GM23338 (cell line): Measurements from ENCODE around the gene CCDC187. TPM values are rescaled to one million over a fixed set of nuclear protein-coding genes. Genes with fewer than 3 reads are reported as not detected.

Source experiments
- ATAC-seq: fragments of 200-7000 bp; cut with Tn5 transposase; 3 replicates; pipeline ENCODE4 v1.9.1; 2020
- DNase-seq: peaks from one replicate; pipeline ENCODE4 v3.0.0-alpha.2; 2015; ENCODE audit warnings: low spot score
- H2AFZ ChIP-seq: fragments of 200-600 bp; sonication (generic); 2 replicates; pipeline ENCODE4 v1.8.0; 2016; ENCODE audit warnings: antibody characterized with exemption, mild to moderate bottlenecking, moderate library complexity
- H3F3A ChIP-seq: fragments of 200-600 bp; sonication (generic); replicated peaks from 2 replicates; pipeline ENCODE4 v1.8.0; 2017; ENCODE audit warnings: antibody characterized with exemption, mixed run types, low read depth
- H3K27ac ChIP-seq: fragments of 200-600 bp; sonication (generic); 2 replicates; pipeline ENCODE4 v1.6.1; 2016; ENCODE audit warnings: low read depth
- H3K27me3 ChIP-seq: fragments of 200-600 bp; sonication (generic); 2 replicates; pipeline ENCODE4 v1.8.0; 2016; ENCODE audit warnings: mild to moderate bottlenecking, mixed run types, moderate library complexity; ENCODE audit not compliant: insufficient read depth
- H3K36me3 ChIP-seq: fragments of 200-600 bp; sonication (generic); 2 replicates; pipeline ENCODE4 v1.8.0; 2016; ENCODE audit warnings: mild to moderate bottlenecking; ENCODE audit not compliant: insufficient read depth
- H3K4me1 ChIP-seq: fragments of 200-600 bp; sonication (generic); 2 replicates; pipeline ENCODE4 v1.8.0; 2016; ENCODE audit warnings: mild to moderate bottlenecking, moderate library complexity; ENCODE audit not compliant: insufficient read depth
- H3K4me2 ChIP-seq: fragments of 200-600 bp; sonication (generic); 2 replicates; pipeline ENCODE4 v1.7.1; 2017; ENCODE audit warnings: mixed run types
- H3K4me3 ChIP-seq: fragments of 200-600 bp; sonication (generic); 2 replicates; pipeline ENCODE4 v1.6.1; 2016; ENCODE audit warnings: mixed run types
- H3K79me2 ChIP-seq: fragments of 200-600 bp; sonication (generic); replicated peaks from 2 replicates; pipeline ENCODE4 v1.8.0; 2017; ENCODE audit warnings: mild to moderate bottlenecking; ENCODE audit not compliant: insufficient read depth
- H3K9me2 ChIP-seq: fragments of 200-600 bp; sonication (generic); 2 replicates; pipeline ENCODE4 v1.8.0; 2017; ENCODE audit not compliant: insufficient read depth
- H4K20me1 ChIP-seq: fragments of 200-600 bp; sonication (generic); replicated peaks from 2 replicates; pipeline ENCODE4 v1.8.0; 2017; ENCODE audit warnings: mild to moderate bottlenecking; ENCODE audit not compliant: insufficient read depth
- H3K27ac Mint-ChIP-seq: 2 replicates; pipeline ENCODE4 v1.8.0; 2020; ENCODE audit warnings: inconsistent platforms, mild to moderate bottlenecking, moderate library complexity, mixed read lengths
- H3K27me3 Mint-ChIP-seq: 3 replicates; pipeline ENCODE4 v1.8.0; 2022; ENCODE audit warnings: low read depth, mild to moderate bottlenecking, moderate library complexity, mixed read lengths, inconsistent platforms; ENCODE audit not compliant: insufficient read depth, poor library complexity
- H3K36me3 Mint-ChIP-seq: 3 replicates; pipeline ENCODE4 v1.8.0; 2021; ENCODE audit warnings: low read depth, mild to moderate bottlenecking, inconsistent platforms, moderate library complexity, mixed read lengths
- H3K4me1 Mint-ChIP-seq: 3 replicates; pipeline ENCODE4 v1.8.0; 2020; ENCODE audit warnings: mild to moderate bottlenecking, inconsistent platforms, mixed read lengths
- H3K4me3 Mint-ChIP-seq: 3 replicates; pipeline ENCODE4 v1.8.0; 2021; ENCODE audit warnings: moderate library complexity, mild to moderate bottlenecking, inconsistent platforms, mixed read lengths
- H3K9me3 Mint-ChIP-seq: 3 replicates; pipeline ENCODE4 v1.8.0; 2020; ENCODE audit warnings: moderate library complexity, mild to moderate bottlenecking, inconsistent platforms, mixed read lengths
- EZH2 ChIP-seq: fragments of 200-600 bp; sonication (generic); IDR thresholded peaks from one replicate; pipeline ENCODE4 v1.8.0; 2017; ENCODE audit warnings: antibody characterized with exemption, mild to moderate bottlenecking, low read depth; ENCODE audit not compliant: unreplicated experiment
- EZH2phosphoT487 ChIP-seq: fragments of 200-600 bp; sonication (generic); IDR thresholded peaks from one replicate; pipeline ENCODE4 v1.8.1; 2018; ENCODE audit warnings: antibody characterized with exemption; ENCODE audit not compliant: unreplicated experiment
- NANOG ChIP-seq: IDR thresholded peaks from 2 replicates; pipeline ENCODE4 v1.6.1; 2016; ENCODE audit warnings: antibody characterized with exemption, borderline replicate concordance
- POLR2AphosphoS5 ChIP-seq: IDR thresholded peaks from 2 replicates; pipeline ENCODE4 v1.6.1; 2016; ENCODE audit warnings: antibody characterized with exemption, low read depth
- STAT1 ChIP-seq: IDR thresholded peaks from one replicate; pipeline ENCODE4 v1.6.1; 2016; ENCODE audit warnings: antibody characterized with exemption; ENCODE audit not compliant: unreplicated experiment
- ZNF114 ChIP-seq: fragments of 250-450 bp; sonication (Bioruptor Pico); IDR thresholded peaks from 2 replicates; pipeline ENCODE4 v1.5.0; 2020; ENCODE audit warnings: mild to moderate bottlenecking, moderate library complexity
- ZNF331 ChIP-seq: fragments of 250-450 bp; sonication (Bioruptor Pico); IDR thresholded peaks from 2 replicates; pipeline ENCODE4 v1.5.0; 2020; ENCODE audit warnings: low read depth, mild to moderate bottlenecking, moderate library complexity
- polyA plus RNA-seq: library from polyadenylated mRNA; unstranded; fragments of >200 nt; fragmentation: Nextera tagmentation; extraction: Ambion mirVana; gene quantifications from 2 replicates; pipeline ENCODE4 v1.2.1, GENCODE V29; 2016
- total RNA-seq: library from RNA; depleted of rRNA; stranded (reverse); fragments of >200 nt; shearing (Covaris generic); gene quantifications from 2 replicates; pipeline ENCODE4 v1.2.3, GENCODE V29; 2014
- TF ChIP-seq, protein P1 (sequence below): fragments of 250-450 bp; sonication (Bioruptor Pico); IDR thresholded peaks from 2 replicates; pipeline ENCODE4 v1.5.0; 2020; ENCODE audit warnings: mild to moderate bottlenecking, moderate library complexity
- TF ChIP-seq, protein P2 (sequence below): IDR thresholded peaks from 2 replicates; pipeline ENCODE4 v1.6.1; 2016; ENCODE audit warnings: antibody characterized with exemption
- TF ChIP-seq, protein P3 (sequence below), 2 experiments: fragments of 200-600 bp in 1 of 2; sonication (generic) in 1 of 2; conservative IDR thresholded peaks; 2 replicates each; pipeline versions ENCODE4 v1.5.1 to v1.6.1; 2016 to 2017; ENCODE audit warnings: antibody characterized with exemption in 2 of 2, low read depth in 2 of 2, mild to moderate bottlenecking in 2 of 2, moderate library complexity in 1 of 2

CCDC187 gene
- total and polyA plus RNA-seq, 2 experiments from 2014 or later: 0.14 TPM; not detected in 1

DNA sequence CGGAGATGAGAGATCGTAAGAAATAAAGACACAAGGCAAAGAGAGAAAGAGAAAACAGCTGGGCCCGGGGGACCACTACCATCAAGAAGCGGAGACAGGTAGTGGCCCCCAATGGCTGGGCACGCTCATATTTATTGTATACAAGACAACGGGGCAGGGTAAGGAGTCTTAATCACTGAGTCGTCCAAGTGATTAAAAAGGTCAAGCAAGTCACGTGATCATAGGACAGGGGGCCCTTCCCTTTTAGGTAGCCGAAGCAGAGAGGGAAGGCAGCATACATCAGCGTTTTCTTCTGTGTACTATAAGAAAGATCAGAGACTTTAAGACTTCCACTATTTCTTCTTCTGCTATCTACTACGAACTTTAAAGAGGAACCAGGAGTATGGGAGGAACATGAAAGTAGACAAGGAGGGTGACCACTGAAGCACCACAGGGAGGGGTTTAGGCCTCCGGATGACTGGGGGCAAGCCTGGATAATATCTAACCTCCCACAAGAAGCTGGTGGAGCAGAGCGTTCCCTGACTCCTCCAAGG is 33.7 kb downstream of the CCDC187 start:
- no peak for ATAC-seq
- peaks cover 25% of the 10 kb centered on the region for H3K4me1 Mint-ChIP-seq

DNA sequence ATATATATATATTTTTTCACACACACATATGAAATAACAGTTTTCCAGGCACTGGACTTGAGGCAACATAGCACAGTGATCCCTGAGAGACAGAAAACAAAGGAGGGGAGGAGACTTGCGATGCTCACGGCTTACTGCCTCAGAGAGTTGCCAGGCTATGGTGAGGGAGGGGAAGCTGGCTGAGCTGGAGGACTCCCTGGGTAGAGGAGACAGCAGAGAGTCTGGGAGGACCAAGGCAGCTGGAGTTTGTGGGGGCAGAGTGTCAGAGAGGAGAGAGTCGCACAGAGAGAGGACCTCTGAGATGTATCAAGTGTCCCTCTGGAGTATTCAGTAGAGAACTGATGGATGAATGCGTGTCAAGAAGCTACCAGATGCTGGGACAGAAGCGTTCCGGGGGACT is 35.2 kb downstream of the CCDC187 start:
- H3K36me3 ChIP-seq: no peaks in the 10 kb centered on the region
- Mint-ChIP-seq H3K27me3 (peaks cover 4% of the 10 kb centered on the region), H3K4me1 (peaks cover 25% of the 10 kb centered on the region), H3K36me3 (no peaks in the 10 kb centered on the region), H3K4me3 (no peak overlapping the region), H3K27ac (no peak overlapping the region), H3K9me3 (no peaks in the 10 kb centered on the region)
- H3K27me3 ChIP-seq: no peaks in the 10 kb centered on the region
- H3K4me2 ChIP-seq: no peak overlapping the region
- H4K20me1 ChIP-seq: no peaks in the 10 kb centered on the region
- no peak overlapping the region for H2AFZ ChIP-seq
- DNase-seq: no peak
- H3K27ac ChIP-seq: no peak overlapping the region
- H3K79me2 ChIP-seq: no peaks in the 10 kb centered on the region
- no peaks in the 10 kb centered on the region; the same call in 1 of the 2 replicates for H3F3A ChIP-seq
- H3K4me3 ChIP-seq: no peak overlapping the region
- ATAC-seq: no peak
- no peaks in the 10 kb centered on the region for H3K9me2 ChIP-seq
- H3K4me1 ChIP-seq: peaks cover 6% of the 10 kb centered on the region; the same call in 1 of the 2 replicates
- TF ChIP-seq EZH2phosphoT487 (no peak), ZNF331 (CRISPR knock-in tag) (no peak), STAT1 (no peak), POLR2AphosphoS5 (no peak), NANOG (no peak), EZH2 (no peak), ZNF114 (CRISPR knock-in tag) (no peak)
- TF ChIP-seq, protein P1, sequence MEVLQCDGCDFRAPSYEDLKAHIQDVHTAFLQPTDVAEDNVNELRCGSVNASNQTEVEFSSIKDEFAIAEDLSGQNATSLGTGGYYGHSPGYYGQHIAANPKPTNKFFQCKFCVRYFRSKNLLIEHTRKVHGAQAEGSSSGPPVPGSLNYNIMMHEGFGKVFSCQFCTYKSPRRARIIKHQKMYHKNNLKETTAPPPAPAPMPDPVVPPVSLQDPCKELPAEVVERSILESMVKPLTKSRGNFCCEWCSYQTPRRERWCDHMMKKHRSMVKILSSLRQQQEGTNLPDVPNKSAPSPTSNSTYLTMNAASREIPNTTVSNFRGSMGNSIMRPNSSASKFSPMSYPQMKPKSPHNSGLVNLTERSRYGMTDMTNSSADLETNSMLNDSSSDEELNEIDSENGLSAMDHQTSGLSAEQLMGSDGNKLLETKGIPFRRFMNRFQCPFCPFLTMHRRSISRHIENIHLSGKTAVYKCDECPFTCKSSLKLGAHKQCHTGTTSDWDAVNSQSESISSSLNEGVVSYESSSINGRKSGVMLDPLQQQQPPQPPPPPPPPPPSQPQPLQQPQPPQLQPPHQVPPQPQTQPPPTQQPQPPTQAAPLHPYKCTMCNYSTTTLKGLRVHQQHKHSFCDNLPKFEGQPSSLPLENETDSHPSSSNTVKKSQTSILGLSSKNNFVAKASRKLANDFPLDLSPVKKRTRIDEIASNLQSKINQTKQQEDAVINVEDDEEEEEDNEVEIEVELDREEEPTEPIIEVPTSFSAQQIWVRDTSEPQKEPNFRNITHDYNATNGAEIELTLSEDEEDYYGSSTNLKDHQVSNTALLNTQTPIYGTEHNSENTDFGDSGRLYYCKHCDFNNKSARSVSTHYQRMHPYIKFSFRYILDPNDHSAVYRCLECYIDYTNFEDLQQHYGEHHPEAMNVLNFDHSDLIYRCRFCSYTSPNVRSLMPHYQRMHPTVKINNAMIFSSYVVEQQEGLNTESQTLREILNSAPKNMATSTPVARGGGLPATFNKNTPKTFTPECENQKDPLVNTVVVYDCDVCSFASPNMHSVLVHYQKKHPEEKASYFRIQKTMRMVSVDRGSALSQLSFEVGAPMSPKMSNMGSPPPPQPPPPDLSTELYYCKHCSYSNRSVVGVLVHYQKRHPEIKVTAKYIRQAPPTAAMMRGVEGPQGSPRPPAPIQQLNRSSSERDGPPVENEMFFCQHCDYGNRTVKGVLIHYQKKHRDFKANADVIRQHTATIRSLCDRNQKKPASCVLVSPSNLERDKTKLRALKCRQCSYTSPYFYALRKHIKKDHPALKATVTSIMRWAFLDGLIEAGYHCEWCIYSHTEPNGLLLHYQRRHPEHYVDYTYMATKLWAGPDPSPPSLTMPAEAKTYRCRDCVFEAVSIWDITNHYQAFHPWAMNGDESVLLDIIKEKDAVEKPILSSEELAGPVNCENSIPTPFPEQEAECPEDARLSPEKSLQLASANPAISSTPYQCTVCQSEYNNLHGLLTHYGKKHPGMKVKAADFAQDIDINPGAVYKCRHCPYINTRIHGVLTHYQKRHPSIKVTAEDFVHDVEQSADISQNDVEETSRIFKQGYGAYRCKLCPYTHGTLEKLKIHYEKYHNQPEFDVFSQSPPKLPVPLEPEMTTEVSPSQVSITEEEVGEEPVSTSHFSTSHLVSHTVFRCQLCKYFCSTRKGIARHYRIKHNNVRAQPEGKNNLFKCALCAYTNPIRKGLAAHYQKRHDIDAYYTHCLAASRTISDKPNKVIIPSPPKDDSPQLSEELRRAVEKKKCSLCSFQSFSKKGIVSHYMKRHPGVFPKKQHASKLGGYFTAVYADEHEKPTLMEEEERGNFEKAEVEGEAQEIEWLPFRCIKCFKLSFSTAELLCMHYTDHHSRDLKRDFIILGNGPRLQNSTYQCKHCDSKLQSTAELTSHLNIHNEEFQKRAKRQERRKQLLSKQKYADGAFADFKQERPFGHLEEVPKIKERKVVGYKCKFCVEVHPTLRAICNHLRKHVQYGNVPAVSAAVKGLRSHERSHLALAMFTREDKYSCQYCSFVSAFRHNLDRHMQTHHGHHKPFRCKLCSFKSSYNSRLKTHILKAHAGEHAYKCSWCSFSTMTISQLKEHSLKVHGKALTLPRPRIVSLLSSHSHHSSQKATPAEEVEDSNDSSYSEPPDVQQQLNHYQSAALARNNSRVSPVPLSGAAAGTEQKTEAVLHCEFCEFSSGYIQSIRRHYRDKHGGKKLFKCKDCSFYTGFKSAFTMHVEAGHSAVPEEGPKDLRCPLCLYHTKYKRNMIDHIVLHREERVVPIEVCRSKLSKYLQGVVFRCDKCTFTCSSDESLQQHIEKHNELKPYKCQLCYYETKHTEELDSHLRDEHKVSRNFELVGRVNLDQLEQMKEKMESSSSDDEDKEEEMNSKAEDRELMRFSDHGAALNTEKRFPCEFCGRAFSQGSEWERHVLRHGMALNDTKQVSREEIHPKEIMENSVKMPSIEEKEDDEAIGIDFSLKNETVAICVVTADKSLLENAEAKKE (CRISPR knock-in tag): no peak
- TF ChIP-seq, protein P2, sequence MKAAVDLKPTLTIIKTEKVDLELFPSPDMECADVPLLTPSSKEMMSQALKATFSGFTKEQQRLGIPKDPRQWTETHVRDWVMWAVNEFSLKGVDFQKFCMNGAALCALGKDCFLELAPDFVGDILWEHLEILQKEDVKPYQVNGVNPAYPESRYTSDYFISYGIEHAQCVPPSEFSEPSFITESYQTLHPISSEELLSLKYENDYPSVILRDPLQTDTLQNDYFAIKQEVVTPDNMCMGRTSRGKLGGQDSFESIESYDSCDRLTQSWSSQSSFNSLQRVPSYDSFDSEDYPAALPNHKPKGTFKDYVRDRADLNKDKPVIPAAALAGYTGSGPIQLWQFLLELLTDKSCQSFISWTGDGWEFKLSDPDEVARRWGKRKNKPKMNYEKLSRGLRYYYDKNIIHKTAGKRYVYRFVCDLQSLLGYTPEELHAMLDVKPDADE: no peak

More for the DNA sequence above, 33.7 kb downstream of the CCDC187 start:
- H3K36me3 Mint-ChIP-seq: no peaks in the 10 kb centered on the region
- no peak overlapping the region for H2AFZ ChIP-seq
- H3K27me3 ChIP-seq: no peaks in the 10 kb centered on the region
- H3K4me3 ChIP-seq: no peak overlapping the region
- no peak for TF ChIP-seq EZH2phosphoT487
- TF ChIP-seq, protein P3, sequence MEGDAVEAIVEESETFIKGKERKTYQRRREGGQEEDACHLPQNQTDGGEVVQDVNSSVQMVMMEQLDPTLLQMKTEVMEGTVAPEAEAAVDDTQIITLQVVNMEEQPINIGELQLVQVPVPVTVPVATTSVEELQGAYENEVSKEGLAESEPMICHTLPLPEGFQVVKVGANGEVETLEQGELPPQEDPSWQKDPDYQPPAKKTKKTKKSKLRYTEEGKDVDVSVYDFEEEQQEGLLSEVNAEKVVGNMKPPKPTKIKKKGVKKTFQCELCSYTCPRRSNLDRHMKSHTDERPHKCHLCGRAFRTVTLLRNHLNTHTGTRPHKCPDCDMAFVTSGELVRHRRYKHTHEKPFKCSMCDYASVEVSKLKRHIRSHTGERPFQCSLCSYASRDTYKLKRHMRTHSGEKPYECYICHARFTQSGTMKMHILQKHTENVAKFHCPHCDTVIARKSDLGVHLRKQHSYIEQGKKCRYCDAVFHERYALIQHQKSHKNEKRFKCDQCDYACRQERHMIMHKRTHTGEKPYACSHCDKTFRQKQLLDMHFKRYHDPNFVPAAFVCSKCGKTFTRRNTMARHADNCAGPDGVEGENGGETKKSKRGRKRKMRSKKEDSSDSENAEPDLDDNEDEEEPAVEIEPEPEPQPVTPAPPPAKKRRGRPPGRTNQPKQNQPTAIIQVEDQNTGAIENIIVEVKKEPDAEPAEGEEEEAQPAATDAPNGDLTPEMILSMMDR (conservative IDR thresholded peaks at IDR 0.05; ENCODE audit: low read depth in 2 of 2): no peak
- no peaks in the 10 kb centered on the region for H4K20me1 ChIP-seq
- no peaks in the 10 kb centered on the region for H3K9me2 ChIP-seq
- H3K4me1 ChIP-seq: peaks cover 6% of the 10 kb centered on the region; the same call in 1 of the 2 replicates
- DNase-seq: no peak
- H3K4me2 ChIP-seq: no peak overlapping the region
- no peaks in the 10 kb centered on the region for H3K36me3 ChIP-seq
- H3K9me3 Mint-ChIP-seq: no peaks in the 10 kb centered on the region
- H3K79me2 ChIP-seq: no peaks in the 10 kb centered on the region
- H3K27ac ChIP-seq: no peak overlapping the region
- no peak overlapping the region for H3K27ac Mint-ChIP-seq
- H3F3A ChIP-seq: no peaks in the 10 kb centered on the region; the same call in 1 of the 2 replicates
- H3K27me3 Mint-ChIP-seq: peaks cover 6% of the 10 kb centered on the region
- H3K4me3 Mint-ChIP-seq: no peak overlapping the region
